Limb (tissue), 2 donors: Measurements from ENCODE around the gene TPRN.

Experiments used
- DNase-seq, 2 donors: peaks; one replicate each; pipeline ENCODE4 v3.0.0-alpha.2; 2016; ENCODE audit errors: extremely low spot score in 2 of 2

TPRN gene

GRCh38 chr9:137143459-137143858 lies 57.1 kb downstream of the TPRN start:
- no peak for DNase-seq

GRCh38 chr9:137141976-137142936 lies 58.3 kb downstream of the TPRN start:
- DNase-seq: no peak
